GM19463 (cell line): Measurements from ENCODE around the gene EIF6.
"Not testable (repeated sequence)": the region's sequence is repeated elsewhere in the genome, so short reads cannot be mapped to it uniquely, and the experiment has no call there.

ENCODE experiments used
- ATAC-seq: cut with Tn5 transposase; IDR thresholded peaks from one replicate; pipeline ENCODE4 v1.9.1; 2021; ENCODE audit warnings: mild to moderate bottlenecking, moderate library complexity; ENCODE audit not compliant: unreplicated experiment

Gene EIF6

GRCh38 chr20:35284267-35284991 is at the start of gene EIF6:
Gene EIF6, minus strand, starts transcription at chr20:35284772. Its CDS starts 285 bp downstream, at chr20:35284487.
- ATAC-seq, result peak; percentile 77

- no peak for ATAC-seq
Observed at GRCh38 chr20:35333606-35334005, 49.0 kb upstream of the EIF6 start.

GRCh38 chr20:35332540-35333200 is 48.1 kb upstream of the EIF6 start:
- no peak for ATAC-seq

- ATAC-seq, result no peak
Observed at GRCh38 chr20:35329435-35330139, 45.0 kb upstream of the EIF6 start.

GRCh38 chr20:35328689-35329088 is 44.1 kb upstream of the EIF6 start:
- no peak for ATAC-seq

- no peak for ATAC-seq
Observed at GRCh38 chr20:35328095-35328685, 43.6 kb upstream of the EIF6 start.

GRCh38 chr20:35327074-35327976 is 42.8 kb upstream of the EIF6 start:
- ATAC-seq, result no peak

GRCh38 chr20:35326740-35327073 is 42.1 kb upstream of the EIF6 start:
- ATAC-seq, result no peak

GRCh38 chr20:35326021-35326739 is 41.6 kb upstream of the EIF6 start:
- no peak for ATAC-seq

- no peak for ATAC-seq
Observed at GRCh38 chr20:35325401-35325800, 40.8 kb upstream of the EIF6 start.

- no peak for ATAC-seq
Observed at GRCh38 chr20:35320396-35321126, 36.0 kb upstream of the EIF6 start.

GRCh38 chr20:35319871-35320197 is 35.3 kb upstream of the EIF6 start:
- no peak for ATAC-seq

GRCh38 chr20:35319192-35319870 is 34.8 kb upstream of the EIF6 start:
- ATAC-seq, result no peak

GRCh38 chr20:35318502-35319157 is 34.1 kb upstream of the EIF6 start:
- no peak for ATAC-seq

GRCh38 chr20:35317416-35318210 is 33.0 kb upstream of the EIF6 start:
- ATAC-seq, result no peak

GRCh38 chr20:35316086-35316485 is 31.5 kb upstream of the EIF6 start:
- no peak for ATAC-seq

- ATAC-seq, result not testable (repeated sequence)
Observed at GRCh38 chr20:35315632-35316020, 31.1 kb upstream of the EIF6 start.
